Measurements from ENCODE around the gene LMCD1.

DNA sequence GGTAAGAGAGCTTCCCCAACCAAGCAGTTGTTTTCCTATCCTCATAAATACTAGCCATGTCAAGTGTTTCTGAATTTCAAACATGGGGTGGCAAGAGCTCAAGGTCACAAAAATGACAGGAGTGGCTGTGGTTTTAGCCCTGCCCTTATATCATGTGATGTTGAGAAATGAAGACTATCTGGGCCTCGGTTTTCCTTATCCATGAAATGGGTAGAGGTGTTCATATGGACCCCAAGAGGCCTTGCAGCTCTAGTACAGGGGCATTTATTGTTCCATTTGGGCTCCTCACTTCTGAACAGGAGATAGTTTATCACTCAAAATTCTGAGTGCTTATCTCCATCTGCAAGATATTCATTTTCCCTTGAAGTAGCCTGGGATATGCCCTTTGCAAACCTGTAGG is 35.8 kb downstream of the LMCD1 start:
- TF ChIP-seq, protein P1, sequence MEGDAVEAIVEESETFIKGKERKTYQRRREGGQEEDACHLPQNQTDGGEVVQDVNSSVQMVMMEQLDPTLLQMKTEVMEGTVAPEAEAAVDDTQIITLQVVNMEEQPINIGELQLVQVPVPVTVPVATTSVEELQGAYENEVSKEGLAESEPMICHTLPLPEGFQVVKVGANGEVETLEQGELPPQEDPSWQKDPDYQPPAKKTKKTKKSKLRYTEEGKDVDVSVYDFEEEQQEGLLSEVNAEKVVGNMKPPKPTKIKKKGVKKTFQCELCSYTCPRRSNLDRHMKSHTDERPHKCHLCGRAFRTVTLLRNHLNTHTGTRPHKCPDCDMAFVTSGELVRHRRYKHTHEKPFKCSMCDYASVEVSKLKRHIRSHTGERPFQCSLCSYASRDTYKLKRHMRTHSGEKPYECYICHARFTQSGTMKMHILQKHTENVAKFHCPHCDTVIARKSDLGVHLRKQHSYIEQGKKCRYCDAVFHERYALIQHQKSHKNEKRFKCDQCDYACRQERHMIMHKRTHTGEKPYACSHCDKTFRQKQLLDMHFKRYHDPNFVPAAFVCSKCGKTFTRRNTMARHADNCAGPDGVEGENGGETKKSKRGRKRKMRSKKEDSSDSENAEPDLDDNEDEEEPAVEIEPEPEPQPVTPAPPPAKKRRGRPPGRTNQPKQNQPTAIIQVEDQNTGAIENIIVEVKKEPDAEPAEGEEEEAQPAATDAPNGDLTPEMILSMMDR (IDR thresholded peaks at IDR 0.05) = no peak
- TF ChIP-seq, protein P2, sequence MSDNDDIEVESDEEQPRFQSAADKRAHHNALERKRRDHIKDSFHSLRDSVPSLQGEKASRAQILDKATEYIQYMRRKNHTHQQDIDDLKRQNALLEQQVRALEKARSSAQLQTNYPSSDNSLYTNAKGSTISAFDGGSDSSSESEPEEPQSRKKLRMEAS (IDR thresholded peaks at IDR 0.05; ENCODE audit: low read depth) = no peak
- no peak for TF ChIP-seq NRF1 (IDR thresholded peaks at IDR 0.05; ENCODE audit: low read depth, low read length)
- TF ChIP-seq, protein P3, sequence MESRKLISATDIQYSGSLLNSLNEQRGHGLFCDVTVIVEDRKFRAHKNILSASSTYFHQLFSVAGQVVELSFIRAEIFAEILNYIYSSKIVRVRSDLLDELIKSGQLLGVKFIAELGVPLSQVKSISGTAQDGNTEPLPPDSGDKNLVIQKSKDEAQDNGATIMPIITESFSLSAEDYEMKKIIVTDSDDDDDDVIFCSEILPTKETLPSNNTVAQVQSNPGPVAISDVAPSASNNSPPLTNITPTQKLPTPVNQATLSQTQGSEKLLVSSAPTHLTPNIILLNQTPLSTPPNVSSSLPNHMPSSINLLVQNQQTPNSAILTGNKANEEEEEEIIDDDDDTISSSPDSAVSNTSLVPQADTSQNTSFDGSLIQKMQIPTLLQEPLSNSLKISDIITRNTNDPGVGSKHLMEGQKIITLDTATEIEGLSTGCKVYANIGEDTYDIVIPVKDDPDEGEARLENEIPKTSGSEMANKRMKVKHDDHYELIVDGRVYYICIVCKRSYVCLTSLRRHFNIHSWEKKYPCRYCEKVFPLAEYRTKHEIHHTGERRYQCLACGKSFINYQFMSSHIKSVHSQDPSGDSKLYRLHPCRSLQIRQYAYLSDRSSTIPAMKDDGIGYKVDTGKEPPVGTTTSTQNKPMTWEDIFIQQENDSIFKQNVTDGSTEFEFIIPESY (IDR thresholded peaks at IDR 0.05; ENCODE audit: borderline replicate concordance, low read depth) = no peak
- no peak for TF ChIP-seq NFIC (IDR thresholded peaks at IDR 0.05; ENCODE audit: borderline replicate concordance)
- no peak for TF ChIP-seq MEF2A (IDR thresholded peaks at IDR 0.05; ENCODE audit: borderline replicate concordance, low read depth)
- no peak for TF ChIP-seq REST (IDR thresholded peaks at IDR 0.05; ENCODE audit: low read depth, low read length)
